Gastroesophageal sphincter (tissue), 4 donors: ENCODE data around the gene UNKL. TPM values are rescaled to one million over a fixed set of nuclear protein-coding genes. Genes with fewer than 3 reads are reported as not detected.
A peak's percentile ranks its signal among the peaks of the same experiment; 100 is the strongest.

ENCODE experiments used
- ATAC-seq: fragments of 150-250 bp; one replicate; pipeline ENCODE4 v1.9.1; 2016; ENCODE audit warnings: mild to moderate bottlenecking, moderate library complexity
- H3K27ac ChIP-seq, 4 donors: fragments of 200-600 bp; sonication (generic) in 3 of 4; 1 replicate in 3 of 4; 2 replicates in 1 of 4; pipeline ENCODE4 v1.5.1; 2016 to 2019
- H3K27me3 ChIP-seq: fragments of 200-600 bp; sonication (generic); one replicate; pipeline ENCODE4 v1.5.1; 2019
- H3K36me3 ChIP-seq, 2 donors: fragments of 200-600 bp; sonication (generic); one replicate each; pipeline ENCODE4 v1.5.1; 2019; ENCODE audit warnings: control low read depth in 1 of 2
- H3K4me1 ChIP-seq, 3 donors: fragments of 200-600 bp; sonication (generic); 1 replicate in 2 of 3; 2 replicates in 1 of 3; pipeline ENCODE4 v1.5.1; 2016 to 2019; ENCODE audit warnings: control low read depth in 2 of 3
- H3K4me3 ChIP-seq, 2 donors: fragments of 200-600 bp; sonication (generic); one replicate each; pipeline ENCODE4 v1.5.1; 2019; ENCODE audit warnings: mild to moderate bottlenecking in 1 of 2, moderate library complexity in 1 of 2
- H3K9me3 ChIP-seq, 3 donors: fragments of 200-600 bp; sonication (generic); one replicate each; pipeline ENCODE4 v1.5.1; 2017 to 2019; ENCODE audit warnings: control low read depth in 2 of 3
- EP300 ChIP-seq: sonication (generic); formaldehyde crosslinking; IDR thresholded peaks from one replicate; pipeline ENCODE4 v1.6.1; 2017; ENCODE audit warnings: antibody characterized with exemption, mild to moderate bottlenecking
- POLR2A ChIP-seq, 2 donors: fragments of 450-650 bp; IDR thresholded peaks; one replicate each; pipeline ENCODE4 v1.6.1; 2017; ENCODE audit warnings: antibody characterized with exemption in 2 of 2, mild to moderate bottlenecking in 2 of 2, moderate library complexity in 1 of 2
- POLR2AphosphoS5 ChIP-seq: sonication (generic); formaldehyde crosslinking; IDR thresholded peaks from one replicate; pipeline ENCODE4 v1.6.1; 2017; ENCODE audit warnings: antibody characterized with exemption
- WGBS, 2 donors: methylation state at CpG; one replicate each; pipeline ENCODE4 v1.1.5; 2018; ENCODE audit warnings: low coverage in 1 of 2; 5-methylcytosine and 5-hydroxymethylcytosine counted together
- total RNA-seq, 4 donors: library from RNA; depleted of rRNA; stranded (reverse); fragments of >200 nt; gene quantifications; one replicate each; pipeline ENCODE4 v1.1.0, GENCODE V29; 2016
- TF ChIP-seq, protein P1 (sequence below), 4 experiments: fragments of 200-600 bp in 2 of 4; fragments of 450-650 bp in 2 of 4; sonication (generic) in 1 of 4; IDR thresholded peaks; one replicate each; pipeline ENCODE4 v1.5.1; 2017 to 2019; ENCODE audit warnings: antibody characterized with exemption in 4 of 4, mild to moderate bottlenecking in 2 of 4, moderate library complexity in 2 of 4

The UNKL gene
- total RNA-seq, 4 donors from 2014 or later = 12.3 to 29.4 (median 16.4) TPM

DNA sequence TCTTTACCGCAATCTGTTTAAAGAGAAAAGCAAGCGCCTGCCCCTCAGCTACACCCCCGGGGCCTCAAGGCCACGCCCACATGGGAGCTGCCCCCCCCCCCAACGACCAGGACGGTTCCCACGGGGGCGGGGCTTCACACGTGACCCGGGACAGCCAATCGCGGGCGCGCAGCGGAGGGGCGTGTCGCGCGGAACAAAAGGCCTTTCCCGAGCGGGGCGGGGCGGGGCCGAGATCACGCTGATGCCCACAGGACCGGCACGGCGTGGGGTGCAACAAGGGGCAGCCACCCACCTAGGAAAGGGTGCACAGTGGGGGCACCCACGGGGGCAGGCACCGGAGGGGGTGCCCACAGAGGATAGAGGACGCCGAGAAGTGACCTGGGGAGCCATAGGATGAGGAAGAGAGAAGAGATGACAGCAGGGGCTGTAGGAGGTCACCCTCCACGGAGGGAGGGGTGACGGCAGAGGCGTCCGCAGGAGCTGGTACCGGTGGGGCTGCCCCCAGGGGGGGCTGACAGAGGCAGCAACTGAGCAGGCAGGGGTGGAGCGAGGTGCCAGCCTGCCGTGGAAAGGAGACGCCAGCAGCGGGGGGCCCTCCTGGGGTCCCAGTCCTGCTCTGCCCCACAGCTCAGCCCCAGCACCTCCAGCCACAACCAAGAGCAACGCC, 6.2 kb downstream of the UNKL start:
- WGBS, 2 donors = 1 to 3% methylated on average over 6 to 14 of the region's 42 CpGs
- peaks cover 0 to 76% of the 10 kb centered on the region in 2 donors for H3K36me3 ChIP-seq
- TF ChIP-seq EP300 = no peak
- TF ChIP-seq, protein P1, sequence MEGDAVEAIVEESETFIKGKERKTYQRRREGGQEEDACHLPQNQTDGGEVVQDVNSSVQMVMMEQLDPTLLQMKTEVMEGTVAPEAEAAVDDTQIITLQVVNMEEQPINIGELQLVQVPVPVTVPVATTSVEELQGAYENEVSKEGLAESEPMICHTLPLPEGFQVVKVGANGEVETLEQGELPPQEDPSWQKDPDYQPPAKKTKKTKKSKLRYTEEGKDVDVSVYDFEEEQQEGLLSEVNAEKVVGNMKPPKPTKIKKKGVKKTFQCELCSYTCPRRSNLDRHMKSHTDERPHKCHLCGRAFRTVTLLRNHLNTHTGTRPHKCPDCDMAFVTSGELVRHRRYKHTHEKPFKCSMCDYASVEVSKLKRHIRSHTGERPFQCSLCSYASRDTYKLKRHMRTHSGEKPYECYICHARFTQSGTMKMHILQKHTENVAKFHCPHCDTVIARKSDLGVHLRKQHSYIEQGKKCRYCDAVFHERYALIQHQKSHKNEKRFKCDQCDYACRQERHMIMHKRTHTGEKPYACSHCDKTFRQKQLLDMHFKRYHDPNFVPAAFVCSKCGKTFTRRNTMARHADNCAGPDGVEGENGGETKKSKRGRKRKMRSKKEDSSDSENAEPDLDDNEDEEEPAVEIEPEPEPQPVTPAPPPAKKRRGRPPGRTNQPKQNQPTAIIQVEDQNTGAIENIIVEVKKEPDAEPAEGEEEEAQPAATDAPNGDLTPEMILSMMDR (IDR thresholded peaks at IDR 0.05) = no peak
- no peak for TF ChIP-seq POLR2A (IDR thresholded peaks at IDR 0.05)
- TF ChIP-seq POLR2AphosphoS5 = no peak
- ATAC-seq = peak; percentile 95
- no peaks in the 10 kb centered on the region for H3K9me3 ChIP-seq
- H3K4me3 ChIP-seq = peak overlapping the region; percentile 2 to 51
- H3K27ac ChIP-seq = peak overlapping the region in 3 of 4 donors; percentile 34 to 74 (median 58)
- no peaks in the 10 kb centered on the region for H3K27me3 ChIP-seq
- H3K4me1 ChIP-seq = peaks cover 0 to 58% (median 9%) of the 10 kb centered on the region in 3 donors

DNA sequence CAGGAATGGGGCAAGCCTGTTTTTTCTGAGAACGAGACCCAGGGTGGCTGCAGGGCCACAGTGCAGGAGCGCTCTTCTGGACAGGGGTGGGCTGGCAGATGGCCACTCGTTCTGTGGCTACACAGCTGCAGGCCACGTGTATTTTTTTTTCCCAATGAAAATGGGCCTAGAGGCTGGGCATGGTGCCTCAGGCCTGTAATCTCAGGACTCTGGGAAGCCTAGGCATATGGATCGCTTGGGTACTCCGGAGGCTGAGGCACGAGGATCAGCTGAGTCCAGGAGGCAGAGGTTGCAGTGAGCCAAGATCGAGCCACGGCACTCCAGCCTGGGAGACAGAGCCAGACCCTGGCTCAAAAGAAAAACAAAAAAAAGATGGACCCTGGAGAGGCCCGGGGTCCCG, 6.8 kb downstream of the UNKL start:
- peak overlapping the region in 3 of 4 donors; percentile 20 to 74 (median 58) for H3K27ac ChIP-seq
- H3K36me3 ChIP-seq = peaks cover 0 to 79% of the 10 kb centered on the region in 2 donors
- no peaks in the 10 kb centered on the region for H3K9me3 ChIP-seq
- peak; percentile 22 for ATAC-seq
- no peaks in the 10 kb centered on the region for H3K27me3 ChIP-seq
- peaks cover 0 to 53% (median 9%) of the 10 kb centered on the region in 3 donors for H3K4me1 ChIP-seq
- 13 to 35% methylated on average over 3 to 7 of the region's 11 CpGs for WGBS, 2 donors
- H3K4me3 ChIP-seq = peak overlapping the region; percentile 2 to 51
- TF ChIP-seq POLR2A (IDR thresholded peaks at IDR 0.05) (no peak), EP300 (no peak), POLR2AphosphoS5 (no peak)
- TF ChIP-seq, protein P1 (IDR thresholded peaks at IDR 0.05) = no peak

DNA sequence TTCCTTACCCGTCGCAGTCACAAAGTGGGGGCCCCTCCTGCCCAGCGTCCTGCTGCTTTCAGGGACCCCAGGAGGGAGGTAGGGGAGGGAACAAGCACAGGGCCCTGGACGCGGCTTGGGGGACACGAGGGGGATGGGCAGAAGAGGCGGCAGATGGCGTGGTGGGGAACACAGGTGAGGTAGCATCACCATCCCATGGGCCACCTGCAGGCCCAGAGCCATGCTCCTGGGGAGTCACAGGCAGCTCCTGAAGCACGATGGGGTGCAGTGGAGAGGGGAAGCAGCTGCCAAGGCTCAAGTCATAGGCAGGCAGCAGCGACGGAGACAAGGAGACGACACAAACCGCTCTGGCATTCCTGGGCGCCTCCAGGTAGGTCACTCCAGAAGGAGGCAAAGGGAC, 10.8 kb downstream of the UNKL start:
- no peak overlapping the region for H3K27ac ChIP-seq
- 40% methylated on average over 1 of the region's 14 CpGs; no CpG with 5 or more reads in 1 of the 2 donors for WGBS, 2 donors
- H3K4me3 ChIP-seq = no peak overlapping the region
- no peak for ATAC-seq
- no peaks in the 10 kb centered on the region for H3K27me3 ChIP-seq
- peaks cover 0 to 83% of the 10 kb centered on the region in 2 donors for H3K36me3 ChIP-seq
- peaks cover 0 to 19% (median 5%) of the 10 kb centered on the region in 3 donors for H3K4me1 ChIP-seq
- no peak for TF ChIP-seq EP300
- no peak for TF ChIP-seq POLR2AphosphoS5
- TF ChIP-seq POLR2A (IDR thresholded peaks at IDR 0.05) = no peak
- TF ChIP-seq, protein P1 (IDR thresholded peaks at IDR 0.05) = no peak
- H3K9me3 ChIP-seq = no peaks in the 10 kb centered on the region

DNA sequence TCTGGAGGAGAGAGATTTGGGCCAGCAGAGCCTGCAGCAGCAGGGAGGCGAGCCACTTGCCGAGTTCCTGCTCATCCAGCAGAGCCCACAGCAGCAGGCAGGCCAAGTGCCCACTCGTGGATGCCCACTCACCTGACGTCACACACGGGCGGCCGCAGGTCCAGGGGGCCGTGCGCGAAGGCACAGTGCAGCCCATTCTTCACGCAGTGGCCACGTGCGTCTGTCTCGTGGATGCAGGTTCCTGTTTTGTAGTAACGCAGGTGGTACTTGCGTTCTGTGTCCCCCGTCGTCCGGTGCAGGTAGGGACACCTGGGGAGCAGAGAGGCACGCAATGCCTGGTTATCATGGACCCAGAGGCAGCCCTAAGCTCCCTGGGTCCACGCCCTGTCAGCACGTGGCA, 11.5 kb downstream of the UNKL start:
- WGBS, 2 donors = 89 to 93% methylated on average over 3 to 7 of the region's 22 CpGs

More for the DNA sequence above, 11.5 kb downstream of the UNKL start:
- Histone ChIP-seq H3K27me3 (no peaks in the 10 kb centered on the region), H3K27ac (no peak overlapping the region), H3K36me3 (peaks cover 0 to 90% of the 10 kb centered on the region in 2 donors), H3K4me1 (peaks cover 0 to 12% (median 0%) of the 10 kb centered on the region in 3 donors), H3K4me3 (no peak overlapping the region), H3K9me3 (no peaks in the 10 kb centered on the region)
- no peak for ATAC-seq
- TF ChIP-seq, protein P1 (IDR thresholded peaks at IDR 0.05) = no peak
- no peak for TF ChIP-seq POLR2AphosphoS5
- no peak for TF ChIP-seq EP300
- TF ChIP-seq POLR2A (IDR thresholded peaks at IDR 0.05) = no peak
